C4-2B (cell line): ENCODE results near the gene FBXO27.
"Not testable (repeated sequence)": the region's sequence is repeated elsewhere in the genome, so short reads cannot be mapped to it uniquely, and the experiment has no call there.

ENCODE experiments used
- CTCF ChIP-seq: fragments of 450-650 bp; conservative IDR thresholded peaks from 2 replicates; pipeline ENCODE4 v1.5.1; 2017; ENCODE audit warnings: mild to moderate bottlenecking
- ZFX ChIP-seq: fragments of 450-650 bp; IDR thresholded peaks from 2 replicates; pipeline ENCODE4 v1.6.1; 2017

GRCh38 chr19:38987745-38988144 lies 44.6 kb downstream of the FBXO27 start:
- TF ChIP-seq CTCF, ZFX: not testable (repeated sequence)
